H4 (cell line): Measurements from ENCODE around the gene PLCL2. TPM values are rescaled to one million over a fixed set of nuclear protein-coding genes. Genes with fewer than 3 reads are reported as not detected.
"Not testable (repeated sequence)": the region's sequence is repeated elsewhere in the genome, so short reads cannot be mapped to it uniquely, and the experiment has no call there.

ENCODE experiments used
- DNase-seq: peaks from one replicate; pipeline ENCODE4 v3.0.0-alpha.2; 2015; ENCODE audit warnings: low spot score
- total RNA-seq: library from RNA; depleted of rRNA; stranded (reverse); fragments of >200 nt; shearing (Covaris generic); gene quantifications from 2 replicates; pipeline ENCODE4 v1.2.3, GENCODE V29; 2014

The PLCL2 gene
- total RNA-seq, 1 experiment from 2014 or later: 5.8 TPM

GRCh38 chr3:17075907-17076306, 191.2 kb downstream of the PLCL2 start:
- DNase-seq: no peak

GRCh38 chr3:17076940-17077605, 192.3 kb downstream of the PLCL2 start:
- no peak for DNase-seq

GRCh38 chr3:17077606-17078005, 192.9 kb downstream of the PLCL2 start:
- no peak for DNase-seq

GRCh38 chr3:17078926-17079465, 194.2 kb downstream of the PLCL2 start:
- no peak for DNase-seq

GRCh38 chr3:17079933-17080332, 195.2 kb downstream of the PLCL2 start:
- DNase-seq: no peak

- DNase-seq: no peak
These were observed 196.8 kb downstream of the PLCL2 start for GRCh38 chr3:17081520-17081919.

GRCh38 chr3:17087509-17087908, 202.8 kb downstream of the PLCL2 start:
- DNase-seq: no peak

- no peak for DNase-seq
These were observed 203.3 kb downstream of the PLCL2 start for GRCh38 chr3:17088017-17088416.

- no peak for DNase-seq
These were observed 204.0 kb downstream of the PLCL2 start for GRCh38 chr3:17088602-17089313.

GRCh38 chr3:17089314-17089700, 204.6 kb downstream of the PLCL2 start:
- no peak for DNase-seq

GRCh38 chr3:17090280-17090983, 205.7 kb downstream of the PLCL2 start:
- no peak for DNase-seq

GRCh38 chr3:17091910-17092582, 207.3 kb downstream of the PLCL2 start:
- no peak for DNase-seq

- DNase-seq: no peak
These were observed 207.8 kb downstream of the PLCL2 start for GRCh38 chr3:17092583-17092933.

- DNase-seq: no peak
These were observed 209.8 kb downstream of the PLCL2 start for GRCh38 chr3:17094551-17094950.

GRCh38 chr3:17103579-17103978, 218.8 kb downstream of the PLCL2 start:
- no peak for DNase-seq

- DNase-seq: not testable (repeated sequence)
These were observed 222.0 kb downstream of the PLCL2 start for GRCh38 chr3:17106801-17107200.

- DNase-seq: no peak
These were observed 226.1 kb downstream of the PLCL2 start for GRCh38 chr3:17110660-17111396.

GRCh38 chr3:17111586-17111985, 226.8 kb downstream of the PLCL2 start:
- DNase-seq: no peak

GRCh38 chr3:17115186-17115585, 230.4 kb downstream of the PLCL2 start:
- no peak for DNase-seq

- no peak for DNase-seq
These were observed 231.3 kb downstream of the PLCL2 start for GRCh38 chr3:17116007-17116600.

GRCh38 chr3:17118771-17119170, 234.0 kb downstream of the PLCL2 start:
- DNase-seq: no peak
